Thymus (tissue), 11 donors: ENCODE data around the gene WNT7A. TPM values are rescaled to one million over a fixed set of nuclear protein-coding genes. Genes with fewer than 3 reads are reported as not detected.
A peak's percentile ranks its signal among the peaks of the same experiment; 100 is the strongest.

Experiments
- DNase-seq, 9 donors: peaks; one replicate each; pipeline ENCODE4 v3.0.0-alpha.2; 2013; ENCODE audit warnings: low spot score in 9 of 9, low read depth in 6 of 9, missing footprints in 1 of 9
- H3K27ac ChIP-seq, 2 donors: one replicate each; pipeline ENCODE4 v1.5.1; 2013; ENCODE audit warnings: control low read depth in 1 of 2, low read depth in 1 of 2, low read length in 1 of 2, mild to moderate bottlenecking in 1 of 2, moderate library complexity in 1 of 2
- H3K27me3 ChIP-seq, 2 donors: one replicate each; pipeline ENCODE4 v1.5.1; 2013; ENCODE audit warnings: low read length in 1 of 2; ENCODE audit not compliant: control insufficient read depth in 2 of 2, insufficient read depth in 1 of 2
- H3K36me3 ChIP-seq, 2 donors: one replicate each; pipeline ENCODE4 v1.5.1; 2013; ENCODE audit warnings: low read length in 1 of 2, mild to moderate bottlenecking in 1 of 2, moderate library complexity in 1 of 2; ENCODE audit not compliant: control insufficient read depth in 2 of 2, insufficient read depth in 2 of 2
- H3K4me1 ChIP-seq, 2 donors: one replicate each; pipeline ENCODE4 v1.5.1; 2013; ENCODE audit warnings: low read length in 2 of 2; ENCODE audit not compliant: control insufficient read depth in 2 of 2, insufficient read depth in 2 of 2
- H3K4me3 ChIP-seq, 2 donors: one replicate each; pipeline ENCODE4 v1.5.1; 2013; ENCODE audit warnings: low read length in 2 of 2, control low read depth in 1 of 2, mild to moderate bottlenecking in 1 of 2
- H3K9me3 ChIP-seq, 2 donors: one replicate each; pipeline ENCODE4 v1.5.1; 2013; ENCODE audit warnings: low read length in 1 of 2, mild to moderate bottlenecking in 1 of 2; ENCODE audit not compliant: control insufficient read depth in 2 of 2, insufficient read depth in 1 of 2
- WGBS: extraction: QIAGEN DNeasy Blood & Tissue Kit; methylation state at CpG from one replicate; pipeline ENCODE4 v1.1.7; 2013; 5-methylcytosine and 5-hydroxymethylcytosine counted together
- polyA plus RNA-seq: library from polyadenylated mRNA; stranded (reverse); fragments of 200-250 nt; gene quantifications from one replicate; pipeline ENCODE4 v1.2.3, GENCODE V29; 2013
- total RNA-seq: library from RNA; stranded (reverse); fragments of 120-200 nt; gene quantifications from one replicate; pipeline ENCODE4 v1.2.4, GENCODE V29; 2013
- donor health status: healthy.

The WNT7A gene
- total and polyA plus RNA-seq, 2 donors, result under 0.01 to 0.14 TPM

DNA sequence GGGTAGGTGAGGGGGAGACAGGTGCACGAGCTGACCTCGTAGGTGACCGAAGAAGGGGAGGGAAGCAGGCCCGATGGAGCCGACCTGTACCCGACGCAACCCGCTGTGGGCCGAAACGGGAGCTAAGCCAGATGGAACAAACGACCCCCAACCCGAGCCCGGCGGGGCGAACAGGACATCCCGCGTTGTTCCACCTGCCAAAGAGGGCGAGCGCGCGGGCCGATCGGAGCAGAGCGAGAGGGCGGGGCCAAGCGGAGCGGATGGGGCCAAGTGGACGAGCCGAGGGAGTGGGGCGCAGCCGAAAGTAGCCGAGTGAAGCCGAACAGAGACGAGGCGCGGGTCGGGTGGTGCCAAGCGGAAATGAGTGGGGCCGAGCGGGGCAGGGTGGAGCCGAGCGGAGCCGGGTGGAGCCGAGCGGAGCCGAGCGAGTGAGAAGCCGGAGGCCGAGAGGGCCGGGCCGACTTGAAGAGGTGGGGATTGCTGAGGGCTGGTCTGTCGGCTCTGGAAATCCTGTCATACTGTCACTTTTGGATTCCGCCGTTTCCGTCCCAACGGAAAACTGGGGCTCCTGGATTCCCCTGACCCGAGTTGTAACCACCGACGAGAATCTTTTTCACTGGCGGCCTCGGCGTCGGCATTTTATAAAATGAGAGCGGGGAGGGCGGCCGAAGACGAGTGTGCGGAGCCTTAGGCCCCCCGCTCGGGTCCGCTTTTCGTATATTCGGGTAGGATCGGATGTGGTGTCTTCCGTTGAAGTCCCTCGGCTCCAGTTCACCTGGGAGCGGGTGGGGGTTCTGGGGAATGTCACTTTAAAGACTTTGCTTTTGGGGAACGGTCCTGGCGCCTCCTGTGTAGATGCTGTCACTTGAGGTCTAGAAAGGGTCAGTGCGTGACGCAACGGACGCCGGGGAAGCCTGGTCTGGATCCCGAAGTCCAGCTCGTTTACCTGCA, 15.6 kb upstream of the WNT7A start:
- H3K27ac ChIP-seq, result peak overlapping the region in 1 of 2 donors; percentile 61
- H3K4me1 ChIP-seq, result peaks cover 4 to 21% of the 10 kb centered on the region in 2 donors
- peak overlapping the region; percentile 61 to 72 for H3K4me3 ChIP-seq
- no peaks in the 10 kb centered on the region for H3K36me3 ChIP-seq
- whole genome bisulfite sequencing, result 3% methylated on average over 86 of the region's 86 CpGs
- peaks cover 0 to 33% of the 10 kb centered on the region in 2 donors for H3K27me3 ChIP-seq
- peak; percentile 74 to 94 (median 85) for DNase-seq
- peaks cover 0 to 8% of the 10 kb centered on the region in 2 donors for H3K9me3 ChIP-seq

- Histone ChIP-seq H3K9me3 (peaks cover 0 to 8% of the 10 kb centered on the region in 2 donors), H3K4me3 (peak overlapping the region; percentile 61 to 72), H3K27ac (no peak overlapping the region), H3K36me3 (no peaks in the 10 kb centered on the region), H3K27me3 (peaks cover 0 to 37% of the 10 kb centered on the region in 2 donors), H3K4me1 (peaks cover 4 to 25% of the 10 kb centered on the region in 2 donors)
- WGBS, result 75% methylated on average over 20 of the region's 20 CpGs
- DNase-seq, result no peak
Measured at GRCh38 chr3:13894807-13895154, 14.9 kb upstream of the WNT7A start.

DNA sequence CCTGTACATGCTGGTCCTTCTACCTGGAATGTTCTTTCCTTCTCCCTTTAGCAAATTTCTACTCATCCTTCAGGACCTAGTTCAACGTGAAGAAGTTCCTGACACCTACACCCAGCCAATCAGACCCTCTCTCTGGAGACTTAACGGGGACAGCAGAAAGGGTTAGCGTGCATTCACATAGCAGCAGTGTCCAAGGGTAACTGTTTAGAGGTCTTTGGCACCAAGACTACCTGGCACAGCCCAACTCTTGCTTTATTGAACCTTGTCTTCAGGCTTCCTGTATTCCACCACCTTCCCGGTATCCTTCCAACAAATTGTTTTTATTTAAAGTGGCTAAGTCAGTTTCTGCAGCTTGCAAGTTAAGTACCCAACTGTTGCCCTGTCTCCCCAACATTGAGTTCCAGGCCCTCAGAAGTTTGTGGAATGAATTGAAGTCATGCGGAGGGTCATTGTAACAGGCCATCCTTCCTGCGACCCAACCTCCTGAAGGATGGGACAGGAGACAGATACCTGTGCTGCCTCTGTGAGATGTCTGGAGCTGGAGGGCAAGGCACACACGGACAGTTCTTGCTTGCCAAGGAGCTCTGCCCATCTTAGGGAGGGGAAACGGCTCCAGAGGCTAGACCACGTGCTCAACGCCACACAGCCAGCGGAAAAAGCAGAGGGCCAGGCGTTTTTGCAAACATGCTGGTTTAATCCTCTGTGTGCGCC, 14.4 kb upstream of the WNT7A start:
- DNase-seq, result no peak
- Histone ChIP-seq H3K4me1 (peaks cover 4 to 25% of the 10 kb centered on the region in 2 donors), H3K27ac (no peak overlapping the region), H3K27me3 (peaks cover 0 to 37% of the 10 kb centered on the region in 2 donors), H3K9me3 (peaks cover 0 to 8% of the 10 kb centered on the region in 2 donors), H3K36me3 (no peaks in the 10 kb centered on the region), H3K4me3 (no peak overlapping the region)
- 93% methylated on average over 13 of the region's 13 CpGs for WGBS

GRCh38 chr3:13892304-13892703, 12.4 kb upstream of the WNT7A start:
- Histone ChIP-seq H3K4me1 (peaks cover 4 to 25% of the 10 kb centered on the region in 2 donors), H3K27ac (no peak overlapping the region), H3K36me3 (no peaks in the 10 kb centered on the region), H3K27me3 (peaks cover 0 to 37% of the 10 kb centered on the region in 2 donors), H3K9me3 (peaks cover 0 to 8% of the 10 kb centered on the region in 2 donors), H3K4me3 (no peak overlapping the region)
- no peak for DNase-seq
- WGBS, result 94% methylated on average over 2 of the region's 2 CpGs

GRCh38 chr3:13891492-13892073, 11.7 kb upstream of the WNT7A start:
- peaks cover 0 to 8% of the 10 kb centered on the region in 2 donors for H3K9me3 ChIP-seq
- peak in 1 of 9 donors; percentile 34 for DNase-seq
- H3K27ac ChIP-seq, result no peak overlapping the region
- H3K4me1 ChIP-seq, result peaks cover 4 to 25% of the 10 kb centered on the region in 2 donors
- WGBS, result 91% methylated on average over 5 of the region's 5 CpGs
- no peak overlapping the region for H3K4me3 ChIP-seq
- H3K27me3 ChIP-seq, result peaks cover 0 to 37% of the 10 kb centered on the region in 2 donors
- no peaks in the 10 kb centered on the region for H3K36me3 ChIP-seq

- peaks cover 0 to 8% of the 10 kb centered on the region in 2 donors for H3K9me3 ChIP-seq
- no peak overlapping the region for H3K27ac ChIP-seq
- H3K36me3 ChIP-seq, result no peaks in the 10 kb centered on the region
- peaks cover 0 to 32% of the 10 kb centered on the region in 2 donors for H3K27me3 ChIP-seq
- DNase-seq, result no peak
- no peak overlapping the region for H3K4me3 ChIP-seq
- peaks cover 4 to 19% of the 10 kb centered on the region in 2 donors for H3K4me1 ChIP-seq
Measured at GRCh38 chr3:13891017-13891392, 11.1 kb upstream of the WNT7A start.

DNA sequence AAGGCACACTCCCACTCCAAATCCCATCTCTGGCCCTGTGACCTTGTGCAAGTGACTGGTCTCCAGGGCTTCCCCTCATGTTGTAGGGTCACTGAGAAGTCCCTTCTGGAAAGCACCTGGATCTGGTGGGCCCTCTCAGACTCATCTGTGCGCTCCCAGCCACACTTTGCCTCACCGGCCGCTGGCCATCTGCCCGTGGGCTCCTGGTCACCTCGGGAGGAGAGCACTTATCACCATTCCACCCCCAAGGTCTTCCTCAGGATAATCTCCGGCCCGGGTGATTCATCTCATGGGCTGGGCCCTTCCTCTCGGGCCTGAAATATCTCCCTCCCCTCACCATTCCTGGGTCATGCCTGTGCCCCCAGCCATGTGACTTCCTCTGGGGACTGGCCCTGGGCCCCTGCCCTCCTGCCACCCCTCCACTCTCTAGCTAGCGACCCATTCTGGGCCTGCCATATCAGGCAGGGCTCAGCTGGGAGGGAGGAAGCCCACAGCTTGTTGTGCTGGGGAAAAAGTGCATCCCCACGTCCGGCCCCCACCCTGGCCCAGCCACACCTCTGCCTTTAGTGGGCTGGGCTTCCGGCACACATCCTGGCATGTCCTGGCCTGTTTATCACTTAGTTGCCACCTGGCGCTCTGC, 10.6 kb upstream of the WNT7A start:
- peaks cover 0 to 8% of the 10 kb centered on the region in 2 donors for H3K9me3 ChIP-seq
- no peak overlapping the region for H3K27ac ChIP-seq
- peaks cover 0 to 27% of the 10 kb centered on the region in 2 donors for H3K27me3 ChIP-seq
- no peak overlapping the region for H3K4me3 ChIP-seq
- 35% methylated on average over 13 of the region's 13 CpGs for whole genome bisulfite sequencing
- no peaks in the 10 kb centered on the region for H3K36me3 ChIP-seq
- peaks cover 4 to 15% of the 10 kb centered on the region in 2 donors for H3K4me1 ChIP-seq
- peak in 1 of 9 donors; percentile 39 for DNase-seq

GRCh38 chr3:13888576-13888975, 8.7 kb upstream of the WNT7A start:
- Histone ChIP-seq H3K27ac (no peak overlapping the region), H3K27me3 (peaks cover 2 to 21% of the 10 kb centered on the region in 2 donors), H3K9me3 (peaks cover 0 to 3% of the 10 kb centered on the region in 2 donors), H3K4me3 (no peak overlapping the region), H3K36me3 (no peaks in the 10 kb centered on the region), H3K4me1 (peaks cover 4 to 8% of the 10 kb centered on the region in 2 donors)
- 100% methylated on average over 1 of the region's 1 CpG for WGBS
- no peak for DNase-seq
